A549 (cell line): ENCODE data around the gene ELOVL5. TPM values are rescaled to one million over a fixed set of nuclear protein-coding genes. Genes with fewer than 3 reads are reported as not detected.

Experiments used
- ATAC-seq, 2 experiments: fragments of 200-7000 bp in 1 of 2; fragments of >200 bp in 1 of 2; cut with Nextera tagmentation in 1 of 2; cut with Tn5 transposase in 1 of 2; 3 replicates each; pipeline versions ENCODE4 v1.8.0 to v1.9.1; 2018 to 2020; ENCODE audit warnings: mild to moderate bottlenecking in 1 of 2, moderate library complexity in 1 of 2
- CTCF ChIA-PET: fragments of 300-600 bp; sonication (Branson Sonifier 250); formaldehyde crosslinking; extraction: SDS; loops from one replicate; lab custom pipeline; 2021; ENCODE audit warnings: antibody characterized with exemption, inconsistent platforms; lab: Yijun Ruan, JAX
- POLR2A ChIA-PET: fragments of 350-600 bp; formaldehyde crosslinking; extraction: SDS; loops from one replicate; lab custom pipeline; 2021; ENCODE audit warnings: antibody characterized with exemption, inconsistent platforms; lab: Yijun Ruan, JAX
- DNase-seq, 2 experiments: peaks; one replicate each; pipeline versions ENCODE4 v3.0.0 to v3.0.0-alpha.2; 2011 to 2016; ENCODE audit warnings: low read depth in 1 of 2, low spot score in 1 of 2
- FAIRE-seq: peaks from 2 replicates; lab custom pipeline; 2011; peaks lifted over from hg19 to GRCh38; lab: Jason Lieb, UNC
- H3K27ac ChIP-seq, 2 experiments: fragments of >200 bp; sonication (Bioruptor Twin); formaldehyde crosslinking; 3 replicates each; pipeline ENCODE4 v1.5.1; 2016 to 2017
- H3K4me1 ChIP-seq: fragments of >200 bp; sonication (Bioruptor Twin); formaldehyde crosslinking; 3 replicates; pipeline ENCODE4 v1.6.1; 2016
- H3K4me2 ChIP-seq: fragments of >200 bp; sonication (Bioruptor Twin); formaldehyde crosslinking; 3 replicates; pipeline ENCODE4 v1.6.1; 2016
- H3K4me3 ChIP-seq: fragments of >200 bp; sonication (Bioruptor Twin); formaldehyde crosslinking; 3 replicates; pipeline ENCODE4 v1.5.1; 2016
- H3K9me3 ChIP-seq: fragments of >200 bp; sonication (Bioruptor Twin); formaldehyde crosslinking; 3 replicates; pipeline ENCODE4 v1.6.1; 2016
- CEBPB ChIP-seq, 2 experiments: fragments of >200 bp in 1 of 2; sonication (Bioruptor Twin) in 1 of 2; formaldehyde crosslinking in 1 of 2; IDR thresholded peaks; 2 replicates each; pipeline ENCODE4 v1.6.1; 2012 to 2016
- CHD2 ChIP-seq: fragments of 150-350 bp; IDR thresholded peaks from 2 replicates; pipeline ENCODE4 v1.6.1; 2014; ENCODE audit warnings: low read length; ENCODE audit not compliant: partially characterized antibody
- EHMT2 ChIP-seq: fragments of 200-600 bp; sonication (generic); IDR thresholded peaks from 2 replicates; pipeline ENCODE4 v1.6.1; 2016; ENCODE audit warnings: antibody characterized with exemption, low read depth, mild to moderate bottlenecking, moderate library complexity
- EP300 ChIP-seq, 2 experiments: fragments of >200 bp; sonication (Bioruptor Twin); formaldehyde crosslinking; IDR thresholded peaks; 2 replicates in 1 of 2; 3 replicates in 1 of 2; pipeline ENCODE4 v1.6.1; 2016 to 2017
- FOXS1 ChIP-seq: fragments of 250-450 bp; sonication (Bioruptor Pico); IDR thresholded peaks from 2 replicates; pipeline ENCODE4 v1.5.0; 2020; ENCODE audit warnings: mild to moderate bottlenecking, moderate library complexity
- HES2 ChIP-seq: fragments of >200 bp; sonication (Bioruptor Twin); formaldehyde crosslinking; IDR thresholded peaks from 2 replicates; pipeline ENCODE4 v1.6.1; 2016
- HOXB5 ChIP-seq: fragments of 250-450 bp; sonication (Bioruptor Pico); IDR thresholded peaks from 2 replicates; pipeline ENCODE4 v1.5.0; 2020; ENCODE audit warnings: mild to moderate bottlenecking, moderate library complexity
- JUN ChIP-seq, 2 experiments: fragments of >200 bp; sonication (Bioruptor Twin); formaldehyde crosslinking; IDR thresholded peaks; 2 replicates in 1 of 2; 3 replicates in 1 of 2; pipeline ENCODE4 v1.6.1; 2016 to 2017
- KDM5A ChIP-seq: fragments of 200-600 bp; sonication (generic); IDR thresholded peaks from 2 replicates; pipeline ENCODE4 v1.6.1; 2016; ENCODE audit warnings: antibody characterized with exemption, mild to moderate bottlenecking
- MAX ChIP-seq: IDR thresholded peaks from 2 replicates; pipeline ENCODE4 v1.6.1; 2012
- NFE2L2 ChIP-seq: fragments of 150-350 bp; conservative IDR thresholded peaks from 2 replicates; pipeline ENCODE4 v1.6.1; 2014; ENCODE audit warnings: low read length
- NR3C1 ChIP-seq: fragments of >200 bp; sonication (Bioruptor Twin); formaldehyde crosslinking; IDR thresholded peaks from 3 replicates; pipeline ENCODE4 v1.6.1; 2017
- PHF8 ChIP-seq: fragments of 200-600 bp; sonication (generic); IDR thresholded peaks from 2 replicates; pipeline ENCODE4 v1.6.1; 2016; ENCODE audit warnings: low read depth, mild to moderate bottlenecking, antibody characterized with exemption, moderate library complexity, borderline replicate concordance
- POLR2A ChIP-seq: IDR thresholded peaks from 2 replicates; pipeline ENCODE4 v1.6.1; 2012; ENCODE audit warnings: mild to moderate bottlenecking, low read length
- RAD21 ChIP-seq, 2 experiments: fragments of >200 bp in 1 of 2; sonication (Bioruptor Twin) in 1 of 2; formaldehyde crosslinking in 1 of 2; IDR thresholded peaks in 1 of 2; conservative IDR thresholded peaks in 1 of 2; 2 replicates in 1 of 2; 3 replicates in 1 of 2; pipeline ENCODE4 v1.6.1; 2012 to 2018; ENCODE audit warnings: inconsistent platforms in 1 of 2
- RCOR1 ChIP-seq: fragments of 150-350 bp; IDR thresholded peaks from 2 replicates; pipeline ENCODE4 v1.6.1; 2014; ENCODE audit warnings: antibody characterized with exemption, low read length, low read depth
- RNF2 ChIP-seq: fragments of 200-600 bp; sonication (generic); IDR thresholded peaks from 2 replicates; pipeline ENCODE4 v1.6.1; 2016; ENCODE audit warnings: low read depth, mild to moderate bottlenecking, antibody characterized with exemption, moderate library complexity, borderline replicate concordance
- ZC3H11A ChIP-seq: fragments of 450-650 bp; IDR thresholded peaks from 2 replicates; pipeline ENCODE4 v1.6.1; 2014; ENCODE audit warnings: antibody characterized with exemption, mild to moderate bottlenecking
- ZFP36 ChIP-seq: fragments of 450-650 bp; IDR thresholded peaks from 2 replicates; pipeline ENCODE4 v1.6.1; 2014; ENCODE audit warnings: borderline replicate concordance; ENCODE audit not compliant: partially characterized antibody
- ZSCAN20 ChIP-seq: fragments of 250-450 bp; sonication (Bioruptor Pico); IDR thresholded peaks from 2 replicates; pipeline ENCODE4 v1.8.0; 2022; ENCODE audit warnings: mild to moderate bottlenecking, moderate library complexity
- WGBS: methylation state at CpG from one replicate; pipeline ENCODE4 v1.1.6; 2017; ENCODE audit errors: missing lambda C conversion rate; 5-methylcytosine and 5-hydroxymethylcytosine counted together
- polyA plus RNA-seq, 4 experiments: library from polyadenylated mRNA; depleted of rRNA in 3 of 4; stranded (reverse); fragments of >200 nt; fragmentation: RNase III in 1 of 4; extraction: RNeasy Plus Mini Kit Qiagen cat#74134 plus additional on column Dnase treatment in 1 of 4; gene quantifications; 2 replicates in 3 of 4; 3 replicates in 1 of 4; pipeline ENCODE4 v1.2.3, GENCODE V29; 2011 to 2017
- TF ChIP-seq, protein P1 (sequence below): fragments of 250-450 bp; sonication (Bioruptor Pico); IDR thresholded peaks from 2 replicates; pipeline ENCODE4 v1.5.0; 2021; ENCODE audit warnings: mild to moderate bottlenecking, moderate library complexity, borderline replicate concordance
- TF ChIP-seq, protein P2 (sequence below): fragments of 200-600 bp; sonication (generic); IDR thresholded peaks from 2 replicates; pipeline ENCODE4 v1.6.1; 2016; ENCODE audit warnings: antibody characterized with exemption, mild to moderate bottlenecking, moderate library complexity
- TF ChIP-seq, protein P3 (sequence below): fragments of 450-650 bp; IDR thresholded peaks from 2 replicates; pipeline ENCODE4 v1.6.1; 2014; ENCODE audit warnings: antibody characterized with exemption

The ELOVL5 gene
- polyA plus RNA-seq, 2 of the 4 experiments (the other 2 are of a cell fraction): 90.9 to 95.4 TPM

DNA sequence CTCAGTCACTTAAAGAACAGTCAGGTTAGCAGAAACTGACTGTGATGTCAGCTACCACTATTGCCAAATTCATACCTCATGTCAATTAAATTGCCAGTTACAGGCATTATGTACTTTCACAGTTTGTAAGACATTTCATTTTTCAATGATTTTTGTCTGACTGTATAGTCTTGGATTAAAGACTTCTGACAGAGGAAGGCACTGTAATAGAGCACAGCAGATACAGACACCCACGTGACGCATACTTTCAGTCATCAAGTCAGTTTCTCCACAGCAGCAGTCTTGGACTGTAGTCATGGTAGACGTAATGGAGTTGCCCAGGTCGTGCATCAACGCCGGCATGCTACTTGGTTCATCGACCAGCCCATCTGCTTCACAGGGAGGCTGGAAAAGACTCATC lies 29.5 kb upstream of the ELOVL5 start:
- no peak for ATAC-seq
- no peak for TF ChIP-seq ZFP36
- TF ChIP-seq ZSCAN20 (CRISPR knock-in tag): no peak
- TF ChIP-seq POLR2A: no peak
- FAIRE-seq: no peak
- CTCF ChIA-PET: no interaction called here
- H3K9me3 ChIP-seq: no peaks in the 10 kb centered on the region
- no peak overlapping the region for H3K4me3 ChIP-seq
- 88% methylated on average over 7 of the region's 7 CpGs for WGBS
- H3K4me2 ChIP-seq: no peak overlapping the region
- no peaks in the 10 kb centered on the region for H3K4me1 ChIP-seq
- DNase-seq: no peak
- POLR2A ChIA-PET: no interaction called here
- H3K27ac ChIP-seq: no peak overlapping the region

- FAIRE-seq: no peak
- H3K27ac ChIP-seq: no peak overlapping the region
- ChIA-PET POLR2A (no interaction called here), CTCF (no interaction called here)
- TF ChIP-seq RAD21 (conservative IDR thresholded peaks at IDR 0.05 in 1 of 2, IDR thresholded peaks at IDR 0.05 in 1 of 2) (no peak), RNF2 (no peak), CEBPB (IDR thresholded peaks at IDR 0.05) (no peak), HES2 (no peak), MAX (no peak), RCOR1 (no peak), HOXB5 (CRISPR knock-in tag) (no peak), CHD2 (no peak), EP300 (IDR thresholded peaks at IDR 0.05) (no peak), PHF8 (no peak), KDM5A (no peak), FOXS1 (CRISPR knock-in tag) (no peak), NFE2L2 (no peak), ZC3H11A (no peak)
- TF ChIP-seq, protein P1, sequence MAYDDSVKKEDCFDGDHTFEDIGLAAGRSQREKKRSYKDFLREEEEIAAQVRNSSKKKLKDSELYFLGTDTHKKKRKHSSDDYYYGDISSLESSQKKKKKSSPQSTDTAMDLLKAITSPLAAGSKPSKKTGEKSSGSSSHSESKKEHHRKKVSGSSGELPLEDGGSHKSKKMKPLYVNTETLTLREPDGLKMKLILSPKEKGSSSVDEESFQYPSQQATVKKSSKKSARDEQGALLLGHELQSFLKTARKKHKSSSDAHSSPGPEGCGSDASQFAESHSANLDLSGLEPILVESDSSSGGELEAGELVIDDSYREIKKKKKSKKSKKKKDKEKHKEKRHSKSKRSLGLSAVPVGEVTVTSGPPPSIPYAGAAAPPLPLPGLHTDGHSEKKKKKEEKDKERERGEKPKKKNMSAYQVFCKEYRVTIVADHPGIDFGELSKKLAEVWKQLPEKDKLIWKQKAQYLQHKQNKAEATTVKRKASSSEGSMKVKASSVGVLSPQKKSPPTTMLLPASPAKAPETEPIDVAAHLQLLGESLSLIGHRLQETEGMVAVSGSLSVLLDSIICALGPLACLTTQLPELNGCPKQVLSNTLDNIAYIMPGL (CRISPR knock-in tag): no peak
- TF ChIP-seq, protein P2, sequence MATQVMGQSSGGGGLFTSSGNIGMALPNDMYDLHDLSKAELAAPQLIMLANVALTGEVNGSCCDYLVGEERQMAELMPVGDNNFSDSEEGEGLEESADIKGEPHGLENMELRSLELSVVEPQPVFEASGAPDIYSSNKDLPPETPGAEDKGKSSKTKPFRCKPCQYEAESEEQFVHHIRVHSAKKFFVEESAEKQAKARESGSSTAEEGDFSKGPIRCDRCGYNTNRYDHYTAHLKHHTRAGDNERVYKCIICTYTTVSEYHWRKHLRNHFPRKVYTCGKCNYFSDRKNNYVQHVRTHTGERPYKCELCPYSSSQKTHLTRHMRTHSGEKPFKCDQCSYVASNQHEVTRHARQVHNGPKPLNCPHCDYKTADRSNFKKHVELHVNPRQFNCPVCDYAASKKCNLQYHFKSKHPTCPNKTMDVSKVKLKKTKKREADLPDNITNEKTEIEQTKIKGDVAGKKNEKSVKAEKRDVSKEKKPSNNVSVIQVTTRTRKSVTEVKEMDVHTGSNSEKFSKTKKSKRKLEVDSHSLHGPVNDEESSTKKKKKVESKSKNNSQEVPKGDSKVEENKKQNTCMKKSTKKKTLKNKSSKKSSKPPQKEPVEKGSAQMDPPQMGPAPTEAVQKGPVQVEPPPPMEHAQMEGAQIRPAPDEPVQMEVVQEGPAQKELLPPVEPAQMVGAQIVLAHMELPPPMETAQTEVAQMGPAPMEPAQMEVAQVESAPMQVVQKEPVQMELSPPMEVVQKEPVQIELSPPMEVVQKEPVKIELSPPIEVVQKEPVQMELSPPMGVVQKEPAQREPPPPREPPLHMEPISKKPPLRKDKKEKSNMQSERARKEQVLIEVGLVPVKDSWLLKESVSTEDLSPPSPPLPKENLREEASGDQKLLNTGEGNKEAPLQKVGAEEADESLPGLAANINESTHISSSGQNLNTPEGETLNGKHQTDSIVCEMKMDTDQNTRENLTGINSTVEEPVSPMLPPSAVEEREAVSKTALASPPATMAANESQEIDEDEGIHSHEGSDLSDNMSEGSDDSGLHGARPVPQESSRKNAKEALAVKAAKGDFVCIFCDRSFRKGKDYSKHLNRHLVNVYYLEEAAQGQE: no peak
- TF ChIP-seq, all 56 proteins: peak for 0
- WGBS: 54% methylated on average over 3 of the region's 3 CpGs
- ATAC-seq (no peak), DNase-seq (no peak)
- Histone ChIP-seq H3K4me1 (no peaks in the 10 kb centered on the region), H3K4me3 (no peak overlapping the region), H3K9me3 (no peaks in the 10 kb centered on the region), H3K4me2 (no peak overlapping the region)
These were observed 29.0 kb upstream of the ELOVL5 start for GRCh38 chr6:53377793-53378192.

GRCh38 chr6:53377289-53377688 lies 28.5 kb upstream of the ELOVL5 start:
- FAIRE-seq (no peak), DNase-seq (no peak), ATAC-seq (no peak)
- ChIA-PET POLR2A (no interaction called here), CTCF (no interaction called here)
- no peak overlapping the region for H3K27ac ChIP-seq
- no peak overlapping the region for H3K4me2 ChIP-seq
- no peaks in the 10 kb centered on the region for H3K4me1 ChIP-seq
- WGBS: 85% methylated on average over 1 of the region's 1 CpG
- no peak overlapping the region for H3K4me3 ChIP-seq
- no peaks in the 10 kb centered on the region for H3K9me3 ChIP-seq
- TF ChIP-seq NR3C1 (no peak), EHMT2 (no peak), JUN (IDR thresholded peaks at IDR 0.05) (no peak), FOXS1 (CRISPR knock-in tag) (no peak), ZC3H11A (no peak), EP300 (IDR thresholded peaks at IDR 0.05) (no peak), ZFP36 (no peak), RNF2 (no peak)
- TF ChIP-seq, protein P1 (CRISPR knock-in tag): no peak
- TF ChIP-seq, protein P3, sequence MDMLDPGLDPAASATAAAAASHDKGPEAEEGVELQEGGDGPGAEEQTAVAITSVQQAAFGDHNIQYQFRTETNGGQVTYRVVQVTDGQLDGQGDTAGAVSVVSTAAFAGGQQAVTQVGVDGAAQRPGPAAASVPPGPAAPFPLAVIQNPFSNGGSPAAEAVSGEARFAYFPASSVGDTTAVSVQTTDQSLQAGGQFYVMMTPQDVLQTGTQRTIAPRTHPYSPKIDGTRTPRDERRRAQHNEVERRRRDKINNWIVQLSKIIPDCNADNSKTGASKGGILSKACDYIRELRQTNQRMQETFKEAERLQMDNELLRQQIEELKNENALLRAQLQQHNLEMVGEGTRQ: no peak
